GM19099 (cell line): ENCODE results near the gene TNS1.

Experiments
- POLR2A ChIP-seq: IDR thresholded peaks from 3 replicates; pipeline ENCODE4 v1.6.1; 2011; ENCODE audit warnings: low read depth; ENCODE audit not compliant: insufficient read length; ENCODE audit errors: extremely low read depth

The TNS1 gene

GRCh38 chr2:217830807-217831206, 172.0 kb downstream of the TNS1 start:
- no peak for TF ChIP-seq POLR2A

- TF ChIP-seq POLR2A, result no peak
These were observed 172.7 kb downstream of the TNS1 start for GRCh38 chr2:217830061-217830460.

- TF ChIP-seq POLR2A, result no peak
These were observed 173.4 kb downstream of the TNS1 start for GRCh38 chr2:217829420-217829819.

GRCh38 chr2:217828336-217828735, 174.5 kb downstream of the TNS1 start:
- no peak for TF ChIP-seq POLR2A

GRCh38 chr2:217827430-217828201, 175.2 kb downstream of the TNS1 start:
- no peak for TF ChIP-seq POLR2A

- TF ChIP-seq POLR2A, result no peak
These were observed 175.8 kb downstream of the TNS1 start for GRCh38 chr2:217826991-217827390.

- TF ChIP-seq POLR2A, result no peak
These were observed 176.3 kb downstream of the TNS1 start for GRCh38 chr2:217826520-217826919.

GRCh38 chr2:217825469-217826235, 177.1 kb downstream of the TNS1 start:
- no peak for TF ChIP-seq POLR2A

GRCh38 chr2:217824223-217824622, 178.6 kb downstream of the TNS1 start:
- no peak for TF ChIP-seq POLR2A

GRCh38 chr2:217823626-217824025, 179.2 kb downstream of the TNS1 start:
- TF ChIP-seq POLR2A, result no peak

GRCh38 chr2:217822296-217823252, 180.2 kb downstream of the TNS1 start:
- TF ChIP-seq POLR2A, result no peak

- TF ChIP-seq POLR2A, result no peak
These were observed 181.2 kb downstream of the TNS1 start for GRCh38 chr2:217821536-217822147.

- TF ChIP-seq POLR2A, result no peak
These were observed 181.9 kb downstream of the TNS1 start for GRCh38 chr2:217820904-217821303.

GRCh38 chr2:217820091-217820819, 182.5 kb downstream of the TNS1 start:
- no peak for TF ChIP-seq POLR2A
